Naive thymus-derived CD4-positive, alpha-beta T cell (primary cell): ENCODE measurements around the gene CSRP2. TPM values are rescaled to one million over a fixed set of nuclear protein-coding genes. Genes with fewer than 3 reads are reported as not detected.

Experiments used
- ATAC-seq: fragments of 150-1000 bp; cut with Tn5 transposase; 2 replicates; pipeline ENCODE4 v1.10.0; 2021; ENCODE audit warnings: mild to moderate bottlenecking, moderate library complexity
- CTCF ChIA-PET: fragments of 350-600 bp; sonication (Branson Sonifier 250); formaldehyde crosslinking; loops from one replicate; lab custom pipeline; 2021; ENCODE audit warnings: antibody characterized with exemption; lab: Charles Lee
- POLR2A ChIA-PET: fragments of 350-600 bp; sonication (Branson Sonifier 250); formaldehyde crosslinking; loops from one replicate; lab custom pipeline; 2021; ENCODE audit warnings: antibody characterized with exemption, inconsistent platforms; lab: Charles Lee
- DNase-seq, 9 donors: peaks; one replicate each; pipeline versions ENCODE4 v3.0.0 to v3.0.0-alpha.2; 2020 to 2022; ENCODE audit warnings: mixed read lengths in 1 of 9
- H3K27ac ChIP-seq: one replicate; pipeline ENCODE4 v1.7.0; 2013; ENCODE audit warnings: mild to moderate bottlenecking, low read depth, low read length, moderate library complexity
- H3K27me3 ChIP-seq, 2 donors: one replicate each; pipeline ENCODE4 v1.7.0; 2013; ENCODE audit warnings: low read length in 2 of 2, mild to moderate bottlenecking in 2 of 2, moderate library complexity in 2 of 2; ENCODE audit not compliant: control insufficient read depth in 2 of 2, insufficient read depth in 2 of 2
- H3K36me3 ChIP-seq, 3 experiments: 1 replicate in 2 of 3; 2 replicates in 1 of 3; pipeline ENCODE4 v1.7.0; 2013; ENCODE audit warnings: low read length in 3 of 3, mild to moderate bottlenecking in 3 of 3, moderate library complexity in 1 of 3; ENCODE audit not compliant: insufficient read depth in 3 of 3, control insufficient read depth in 2 of 3
- H3K4me1 ChIP-seq, 2 donors: one replicate each; pipeline ENCODE4 v1.7.0; 2013; ENCODE audit warnings: low read length in 2 of 2, mild to moderate bottlenecking in 2 of 2, moderate library complexity in 1 of 2; ENCODE audit not compliant: control insufficient read depth in 2 of 2, insufficient read depth in 2 of 2
- H3K4me3 ChIP-seq: 2 replicates; pipeline ENCODE4 v1.7.0; 2013; ENCODE audit warnings: mild to moderate bottlenecking, low read length
- H3K9me3 ChIP-seq, 3 experiments: 1 replicate in 2 of 3; 2 replicates in 1 of 3; pipeline ENCODE4 v1.7.0; 2013; ENCODE audit warnings: low read length in 3 of 3; ENCODE audit not compliant: control insufficient read depth in 2 of 3
- H3K27ac Mint-ChIP-seq, 9 donors: one replicate each; pipeline ENCODE4 v1.8.0; 2020 to 2022; ENCODE audit warnings: mixed read lengths in 9 of 9, mild to moderate bottlenecking in 8 of 9, moderate library complexity in 5 of 9, inconsistent platforms in 2 of 9
- H3K27me3 Mint-ChIP-seq, 5 donors: one replicate each; pipeline ENCODE4 v1.8.0; 2021 to 2022; ENCODE audit warnings: mixed read lengths in 5 of 5, mild to moderate bottlenecking in 1 of 5
- H3K36me3 Mint-ChIP-seq, 5 donors: one replicate each; pipeline ENCODE4 v1.8.0; 2020 to 2022; ENCODE audit warnings: mixed read lengths in 5 of 5, mild to moderate bottlenecking in 3 of 5, inconsistent platforms in 1 of 5
- H3K4me1 Mint-ChIP-seq, 7 donors: one replicate each; pipeline ENCODE4 v1.8.0; 2020 to 2022; ENCODE audit warnings: mixed read lengths in 7 of 7, mild to moderate bottlenecking in 3 of 7, inconsistent platforms in 1 of 7
- H3K4me3 Mint-ChIP-seq, 10 donors: one replicate each; pipeline ENCODE4 v1.8.0; 2020 to 2022; ENCODE audit warnings: mild to moderate bottlenecking in 10 of 10, mixed read lengths in 10 of 10, moderate library complexity in 6 of 10, inconsistent platforms in 2 of 10
- H3K9me3 Mint-ChIP-seq, 11 donors: one replicate each; pipeline ENCODE4 v1.8.0; 2020 to 2022; ENCODE audit warnings: mixed read lengths in 11 of 11, mild to moderate bottlenecking in 4 of 11, inconsistent platforms in 1 of 11, moderate library complexity in 1 of 11
- intact Hi-C, 2 donors: fragments of 100-400 bp; cut with micrococcal nuclease; formaldehyde crosslinking; loops; one replicate each; pipeline ENCODE4 v1.15.1; 2023
- polyA plus RNA-seq, 2 donors: library from polyadenylated mRNA; unstranded; fragments of 300-500 nt; fragmentation: Illumina TruSeq; gene quantifications; one replicate each; pipeline ENCODE4 v1.2.3, GENCODE V29; 2021
- total RNA-seq, 6 experiments: library from RNA in 5 of 6; stranded (reverse) in 5 of 6; gene quantifications; 1 replicate in 5 of 6; 2 replicates in 1 of 6; pipeline ENCODE4 v1.2.3 and lab custom pipeline; 2021 to 2026

Gene CSRP2
- total and polyA plus RNA-seq, 7 experiments from 2014 or later = 0.79 to 0.98 TPM; not detected in 5

GRCh38 chr12:76874491-76875190 is 4.2 kb downstream of the CSRP2 start:
- peaks cover 6% of the 10 kb centered on the region in 2 donors for H3K4me1 ChIP-seq
- H3K4me3 ChIP-seq = no peak overlapping the region
- H3K36me3 ChIP-seq = no peaks in the 10 kb centered on the region
- peaks cover 0 to 10% of the 10 kb centered on the region in 2 donors for H3K27me3 ChIP-seq
- CTCF ChIA-PET = no interaction called here
- intact Hi-C loops = loop anchor here in 1 of 2 donors (5.0 kb wide), 3 partner anchors 138 to 317 kb away; partner anchors contain the start of genes E2F7 and OSBPL8
- H3K4me3 Mint-ChIP-seq = no peak overlapping the region
- peaks cover 36 to 68% (median 60%) of the 10 kb centered on the region in 5 donors for H3K27me3 Mint-ChIP-seq
- no peaks in the 10 kb centered on the region for H3K36me3 Mint-ChIP-seq
- DNase-seq (no peak), ATAC-seq (no peak)
- H3K4me1 Mint-ChIP-seq = peaks cover 4 to 20% (median 11%) of the 10 kb centered on the region in 7 donors
- no peaks in the 10 kb centered on the region for H3K9me3 ChIP-seq
- peaks cover 0 to 2% (median 0%) of the 10 kb centered on the region in 11 donors for H3K9me3 Mint-ChIP-seq
- H3K27ac Mint-ChIP-seq = no peak overlapping the region
- no peak overlapping the region for H3K27ac ChIP-seq
- POLR2A ChIA-PET = no interaction called here

GRCh38 chr12:76874027-76874426 is 4.8 kb downstream of the CSRP2 start:
- Mint-ChIP-seq H3K36me3 (no peaks in the 10 kb centered on the region), H3K27me3 (peaks cover 32 to 65% (median 57%) of the 10 kb centered on the region in 5 donors), H3K4me1 (peaks cover 0 to 15% (median 7%) of the 10 kb centered on the region in 7 donors), H3K9me3 (peaks cover 0 to 2% (median 0%) of the 10 kb centered on the region in 11 donors), H3K4me3 (no peak overlapping the region), H3K27ac (no peak overlapping the region)
- Histone ChIP-seq H3K27me3 (peaks cover 0 to 10% of the 10 kb centered on the region in 2 donors), H3K4me3 (no peak overlapping the region), H3K27ac (no peak overlapping the region), H3K9me3 (no peaks in the 10 kb centered on the region), H3K36me3 (no peaks in the 10 kb centered on the region), H3K4me1 (peaks cover 6% of the 10 kb centered on the region in 2 donors)
- ChIA-PET POLR2A (no interaction called here), CTCF (no interaction called here)
- ATAC-seq (no peak), DNase-seq (no peak)
- intact Hi-C loops = no loop called here

GRCh38 chr12:76872415-76872814 is 6.4 kb downstream of the CSRP2 start:
- peaks cover 0 to 3% (median 0%) of the 10 kb centered on the region in 11 donors for H3K9me3 Mint-ChIP-seq
- H3K27ac ChIP-seq = no peak overlapping the region
- POLR2A ChIA-PET = no interaction called here

GRCh38 chr12:76871742-76872141 is 7.1 kb downstream of the CSRP2 start:
- no peaks in the 10 kb centered on the region for H3K36me3 Mint-ChIP-seq
- no peak for ATAC-seq
- H3K27me3 ChIP-seq = peaks cover 0 to 3% of the 10 kb centered on the region in 2 donors
- intact Hi-C loops = no loop called here
- H3K27ac Mint-ChIP-seq = no peak overlapping the region
- H3K27ac ChIP-seq = no peak overlapping the region
- H3K4me1 Mint-ChIP-seq = no peaks in the 10 kb centered on the region
- ChIA-PET CTCF (no interaction called here), POLR2A (no interaction called here)
- H3K36me3 ChIP-seq = no peaks in the 10 kb centered on the region
- H3K9me3 ChIP-seq = no peaks in the 10 kb centered on the region
- H3K9me3 Mint-ChIP-seq = peaks cover 0 to 4% (median 0%) of the 10 kb centered on the region in 11 donors
- H3K27me3 Mint-ChIP-seq = peaks cover 15 to 51% (median 38%) of the 10 kb centered on the region in 5 donors
- DNase-seq = no peak
- H3K4me3 ChIP-seq = no peak overlapping the region
- no peaks in the 10 kb centered on the region for H3K4me1 ChIP-seq
- no peak overlapping the region for H3K4me3 Mint-ChIP-seq

More at GRCh38 chr12:76872415-76872814, 6.4 kb downstream of the CSRP2 start:
- CTCF ChIA-PET = no interaction called here
- H3K4me1 Mint-ChIP-seq = peaks cover 0 to 3% (median 2%) of the 10 kb centered on the region in 7 donors
- no peak overlapping the region for H3K4me3 Mint-ChIP-seq
- ATAC-seq = no peak
- no peak overlapping the region for H3K27ac Mint-ChIP-seq
- peaks cover 0 to 4% of the 10 kb centered on the region in 2 donors for H3K27me3 ChIP-seq
- H3K4me1 ChIP-seq = no peaks in the 10 kb centered on the region
- no peaks in the 10 kb centered on the region for H3K36me3 ChIP-seq
- no peaks in the 10 kb centered on the region for H3K36me3 Mint-ChIP-seq
- H3K27me3 Mint-ChIP-seq = peaks cover 21 to 57% (median 45%) of the 10 kb centered on the region in 5 donors
- no peaks in the 10 kb centered on the region for H3K9me3 ChIP-seq
- no peak overlapping the region for H3K4me3 ChIP-seq
- no peak for DNase-seq
- intact Hi-C loops = no loop called here

- Mint-ChIP-seq H3K27ac (no peak overlapping the region), H3K4me3 (no peak overlapping the region), H3K27me3 (peaks cover 8 to 52% (median 32%) of the 10 kb centered on the region in 5 donors), H3K4me1 (no peaks in the 10 kb centered on the region), H3K36me3 (no peaks in the 10 kb centered on the region), H3K9me3 (peaks cover 0 to 4% (median 0%) of the 10 kb centered on the region in 11 donors)
- ATAC-seq (no peak), DNase-seq (no peak)
- no peak overlapping the region for H3K4me3 ChIP-seq
- H3K4me1 ChIP-seq = no peaks in the 10 kb centered on the region
- ChIA-PET CTCF (interaction anchor here (1.0 kb wide), 1 partner anchor 19 kb away, joined by 3 read pairs; no protein-coding TSS in a partner anchor), POLR2A (no interaction called here)
- intact Hi-C loops = no loop called here
- no peak overlapping the region for H3K27ac ChIP-seq
- H3K27me3 ChIP-seq = peaks cover 0 to under 1% of the 10 kb centered on the region in 2 donors
- H3K36me3 ChIP-seq = no peaks in the 10 kb centered on the region
- no peaks in the 10 kb centered on the region for H3K9me3 ChIP-seq
Measured at GRCh38 chr12:76871082-76871481, 7.7 kb downstream of the CSRP2 start.

- H3K4me1 ChIP-seq = no peaks in the 10 kb centered on the region
- no peak overlapping the region for H3K27ac ChIP-seq
- no peak overlapping the region for H3K4me3 Mint-ChIP-seq
- H3K9me3 Mint-ChIP-seq = peaks cover 0 to 2% (median 0%) of the 10 kb centered on the region in 11 donors
- H3K36me3 Mint-ChIP-seq = no peaks in the 10 kb centered on the region
- no peaks in the 10 kb centered on the region for H3K4me1 Mint-ChIP-seq
- ATAC-seq (no peak), DNase-seq (no peak)
- POLR2A ChIA-PET = no interaction called here
- no peak overlapping the region for H3K4me3 ChIP-seq
- CTCF ChIA-PET = no interaction called here
- no peaks in the 10 kb centered on the region for H3K9me3 ChIP-seq
- peaks cover 0 to 26% (median 23%) of the 10 kb centered on the region in 5 donors for H3K27me3 Mint-ChIP-seq
- intact Hi-C loops = no loop called here
- no peak overlapping the region for H3K27ac Mint-ChIP-seq
- H3K27me3 ChIP-seq = peaks cover 0 to 2% of the 10 kb centered on the region in 2 donors
- no peaks in the 10 kb centered on the region for H3K36me3 ChIP-seq
Measured at GRCh38 chr12:76866726-76867125, 12.1 kb downstream of the CSRP2 start.
